H54 (cell line): ENCODE results near the gene PTGFRN.

Source experiments
- DNase-seq: peaks from one replicate; pipeline ENCODE4 v3.0.0; 2011; ENCODE audit warnings: low spot score, mixed read lengths; ENCODE audit not compliant: insufficient read length
- FAIRE-seq: peaks from 3 replicates; lab custom pipeline; 2011; peaks lifted over from hg19 to GRCh38; lab: Jason Lieb, UNC
- POLR2A ChIP-seq: IDR thresholded peaks from 2 replicates; pipeline ENCODE4 v1.6.1; 2011; ENCODE audit warnings: low read depth, mild to moderate bottlenecking, low read length

The PTGFRN gene

GRCh38 chr1:116904791-116905320 lies 4.9 kb upstream of the PTGFRN start:
- no peak for DNase-seq
- no peak for TF ChIP-seq POLR2A
- FAIRE-seq, result no peak

GRCh38 chr1:116906812-116907211 lies 2.9 kb upstream of the PTGFRN start:
- FAIRE-seq, result no peak
- no peak for DNase-seq
- TF ChIP-seq POLR2A, result no peak

GRCh38 chr1:116907351-116907750 lies 2.4 kb upstream of the PTGFRN start:
- FAIRE-seq (no peak), DNase-seq (no peak)
- no peak for TF ChIP-seq POLR2A

GRCh38 chr1:116908266-116908665 lies 1.4 kb upstream of the PTGFRN start:
- FAIRE-seq, result no peak
- no peak for TF ChIP-seq POLR2A
- no peak for DNase-seq

- FAIRE-seq (no peak), DNase-seq (no peak)
- no peak for TF ChIP-seq POLR2A
Observed at GRCh38 chr1:116908820-116909511, 750 bp upstream of the PTGFRN start.

GRCh38 chr1:116910379-116911187 lies 867 bp downstream of the PTGFRN start:
- no peak for FAIRE-seq
- TF ChIP-seq POLR2A, result no peak
- DNase-seq, result no peak

GRCh38 chr1:116911188-116911553 lies 1.5 kb downstream of the PTGFRN start:
- TF ChIP-seq POLR2A, result no peak
- no peak for DNase-seq
- no peak for FAIRE-seq

GRCh38 chr1:116911779-116912469 lies 2.2 kb downstream of the PTGFRN start:
- TF ChIP-seq POLR2A, result no peak
- no peak for DNase-seq
- no peak for FAIRE-seq

GRCh38 chr1:116912846-116913245 lies 3.1 kb downstream of the PTGFRN start:
- FAIRE-seq (no peak), DNase-seq (no peak)
- no peak for TF ChIP-seq POLR2A

GRCh38 chr1:116913941-116914340 lies 4.2 kb downstream of the PTGFRN start:
- no peak for FAIRE-seq
- no peak for TF ChIP-seq POLR2A
- DNase-seq, result no peak

GRCh38 chr1:116914667-116915066 lies 5.0 kb downstream of the PTGFRN start:
- FAIRE-seq (no peak), DNase-seq (no peak)
- TF ChIP-seq POLR2A, result no peak

GRCh38 chr1:116915086-116915661 lies 5.5 kb downstream of the PTGFRN start:
- DNase-seq (no peak), FAIRE-seq (no peak)
- no peak for TF ChIP-seq POLR2A

GRCh38 chr1:116916002-116916401 lies 6.3 kb downstream of the PTGFRN start:
- no peak for FAIRE-seq
- TF ChIP-seq POLR2A, result no peak
- no peak for DNase-seq
